Esophagus squamous epithelium (tissue), 5 donors: Measurements from ENCODE around the gene CATSPER1. TPM values are rescaled to one million over a fixed set of nuclear protein-coding genes. Genes with fewer than 3 reads are reported as not detected.
A peak's percentile ranks its signal among the peaks of the same experiment; 100 is the strongest.

Experiments
- DNase-seq: peaks from one replicate; lab custom pipeline; 2025; lab: John Stamatoyannopoulos, UW
- H3K27ac ChIP-seq, 4 donors: fragments of 200-600 bp; sonication (generic); one replicate each; pipeline ENCODE4 v1.5.1; 2016 to 2019; ENCODE audit warnings: mild to moderate bottlenecking in 1 of 4
- H3K27me3 ChIP-seq, 4 donors: fragments of 200-600 bp; sonication (generic); 1 replicate in 3 of 4; 2 replicates in 1 of 4; pipeline versions ENCODE4 v1.5.1 to v1.6.0; 2017 to 2021; ENCODE audit warnings: antibody characterized with exemption in 1 of 4
- H3K36me3 ChIP-seq, 3 donors: fragments of 200-600 bp; sonication (generic); one replicate each; pipeline ENCODE4 v1.5.1; 2016 to 2019
- H3K4me1 ChIP-seq, 3 donors: fragments of 200-600 bp; sonication (generic); one replicate each; pipeline ENCODE4 v1.5.1; 2017 to 2019
- H3K4me3 ChIP-seq, 4 donors: fragments of 200-600 bp; sonication (generic); 1 replicate in 3 of 4; 2 replicates in 1 of 4; pipeline ENCODE4 v1.5.1; 2016 to 2019; ENCODE audit warnings: mild to moderate bottlenecking in 2 of 4, moderate library complexity in 1 of 4
- H3K9me3 ChIP-seq, 3 donors: fragments of 200-600 bp; sonication (generic); one replicate each; pipeline ENCODE4 v1.5.1; 2016 to 2019
- CTCF ChIP-seq, 6 experiments: fragments of 450-650 bp in 4 of 6; fragments of 200-600 bp in 2 of 6; sonication (generic) in 2 of 6; IDR thresholded peaks; one replicate each; pipeline ENCODE4 v1.5.1; 2016 to 2019; ENCODE audit warnings: antibody characterized with exemption in 6 of 6, mild to moderate bottlenecking in 4 of 6, moderate library complexity in 4 of 6
- POLR2A ChIP-seq, 4 donors: fragments of 450-650 bp; IDR thresholded peaks; one replicate each; pipeline ENCODE4 v1.6.1; 2017; ENCODE audit warnings: antibody characterized with exemption in 4 of 4, mild to moderate bottlenecking in 4 of 4, moderate library complexity in 3 of 4
- WGBS, 2 donors: methylation state at CpG; one replicate each; pipeline ENCODE4 v1.1.5; 2018; 5-methylcytosine and 5-hydroxymethylcytosine counted together
- intact Hi-C: fragments of 100-400 bp; cut with DNase I; formaldehyde crosslinking; loops from one replicate; pipeline ENCODE4 v1.15.0; 2022
- total RNA-seq, 4 donors: library from RNA; depleted of rRNA; stranded (reverse); fragments of >200 nt; gene quantifications; one replicate each; pipeline ENCODE4 v1.1.0, GENCODE V29; 2016
- donor health status: DM: yes; HTN: yes; CAD: no.

Gene CATSPER1
- total RNA-seq, 4 donors from 2014 or later, result not detected

GRCh38 chr11:66022401-66023185 is 3.7 kb downstream of the CATSPER1 start:
- Histone ChIP-seq H3K36me3 (no peaks in the 10 kb centered on the region), H3K4me1 (peaks cover 8 to 21% (median 9%) of the 10 kb centered on the region in 3 donors), H3K9me3 (no peaks in the 10 kb centered on the region), H3K4me3 (peak overlapping the region in 2 of 4 donors; percentile 0 to 48), H3K27ac (no peak overlapping the region), H3K27me3 (peaks cover 0 to 16% (median 0%) of the 10 kb centered on the region in 4 donors)
- intact Hi-C loops, result no loop called here
- WGBS, 2 donors, result 23 to 57% methylated on average over 12 to 20 of the region's 46 CpGs
- TF ChIP-seq CTCF (IDR thresholded peaks at IDR 0.05) (peak; percentile 90 to 98 (median 95)), POLR2A (IDR thresholded peaks at IDR 0.05) (no peak)
- DNase-seq, result no peak

- Histone ChIP-seq H3K27me3 (peaks cover 0 to 16% (median 0%) of the 10 kb centered on the region in 4 donors), H3K36me3 (no peaks in the 10 kb centered on the region), H3K9me3 (no peaks in the 10 kb centered on the region), H3K4me3 (no peak overlapping the region), H3K4me1 (peaks cover 8 to 21% (median 9%) of the 10 kb centered on the region in 3 donors), H3K27ac (no peak overlapping the region)
- TF ChIP-seq CTCF (IDR thresholded peaks at IDR 0.05), result no peak
- TF ChIP-seq POLR2A (IDR thresholded peaks at IDR 0.05), result no peak
- 72 to 77% methylated on average over 5 to 11 of the region's 25 CpGs for WGBS, 2 donors
- no peak for DNase-seq
- intact Hi-C loops, result no loop called here
Observed at GRCh38 chr11:66020618-66021357, 5.5 kb downstream of the CATSPER1 start.

- WGBS, 2 donors, result 0 to 64% methylated on average over 1 to 4 of the region's 8 CpGs
- DNase-seq, result no peak
- Histone ChIP-seq H3K4me1 (peaks cover 8 to 21% (median 9%) of the 10 kb centered on the region in 3 donors), H3K4me3 (no peak overlapping the region), H3K9me3 (no peaks in the 10 kb centered on the region), H3K27me3 (peaks cover 0 to 16% (median 0%) of the 10 kb centered on the region in 4 donors), H3K36me3 (no peaks in the 10 kb centered on the region), H3K27ac (no peak overlapping the region)
- intact Hi-C loops, result no loop called here
- TF ChIP-seq POLR2A (IDR thresholded peaks at IDR 0.05) (no peak), CTCF (IDR thresholded peaks at IDR 0.05) (no peak)
Observed at GRCh38 chr11:66020212-66020611, 6.1 kb downstream of the CATSPER1 start.

GRCh38 chr11:66017321-66017720 is 9.0 kb downstream of the CATSPER1 start:
- DNase-seq, result no peak
- no peaks in the 10 kb centered on the region for H3K36me3 ChIP-seq
- peaks cover 0 to 24% (median 0%) of the 10 kb centered on the region in 4 donors for H3K27me3 ChIP-seq
- no peak for TF ChIP-seq CTCF (IDR thresholded peaks at IDR 0.05)
- H3K9me3 ChIP-seq, result no peaks in the 10 kb centered on the region
- H3K27ac ChIP-seq, result no peak overlapping the region
- intact Hi-C loops, result no loop called here
- 73 to 83% methylated on average over 3 of the region's 4 CpGs for WGBS, 2 donors
- H3K4me3 ChIP-seq, result no peak overlapping the region
- H3K4me1 ChIP-seq, result peaks cover 8 to 31% (median 8%) of the 10 kb centered on the region in 3 donors

- no peaks in the 10 kb centered on the region for H3K36me3 ChIP-seq
- no peak overlapping the region for H3K4me3 ChIP-seq
- TF ChIP-seq POLR2A (IDR thresholded peaks at IDR 0.05), result no peak
- no peak for TF ChIP-seq CTCF (IDR thresholded peaks at IDR 0.05)
- 86% methylated on average over 9 of the region's 10 CpGs; no CpG with 5 or more reads in 1 of the 2 donors for WGBS, 2 donors
- H3K27ac ChIP-seq, result no peak overlapping the region
- H3K4me1 ChIP-seq, result peaks cover 11 to 31% (median 11%) of the 10 kb centered on the region in 3 donors
- no peaks in the 10 kb centered on the region for H3K9me3 ChIP-seq
- intact Hi-C loops, result no loop called here
- peaks cover 0 to 29% (median under 1%) of the 10 kb centered on the region in 4 donors for H3K27me3 ChIP-seq
- no peak for DNase-seq
Observed at GRCh38 chr11:66016793-66017177, 9.5 kb downstream of the CATSPER1 start.
